Peyer's patch (tissue), 4 donors: ENCODE results near the gene KCTD19. TPM values are rescaled to one million over a fixed set of nuclear protein-coding genes. Genes with fewer than 3 reads are reported as not detected.
A peak's percentile ranks its signal among the peaks of the same experiment; 100 is the strongest.
"Not testable (repeated sequence)": the region's sequence is repeated elsewhere in the genome, so short reads cannot be mapped to it uniquely, and the experiment has no call there.

Experiments used
- DNase-seq, 3 donors: peaks; one replicate each; pipeline ENCODE4 v3.0.0-alpha.2; 2017 to 2019
- H3K27ac ChIP-seq, 4 donors: fragments of 200-600 bp; sonication (generic); one replicate each; pipeline ENCODE4 v1.5.1; 2016 to 2019
- H3K27me3 ChIP-seq, 2 donors: fragments of 200-600 bp; sonication (generic); one replicate each; pipeline ENCODE4 v1.5.1; 2019
- H3K36me3 ChIP-seq, 3 donors: fragments of 200-600 bp; sonication (generic); one replicate each; pipeline ENCODE4 v1.5.1; 2016 to 2019
- H3K4me1 ChIP-seq, 4 donors: fragments of 200-600 bp; sonication (generic); one replicate each; pipeline ENCODE4 v1.5.1; 2016 to 2019
- H3K4me3 ChIP-seq, 4 donors: fragments of 200-600 bp; sonication (generic); 1 replicate in 3 of 4; 2 replicates in 1 of 4; pipeline ENCODE4 v1.5.1; 2016 to 2019; ENCODE audit warnings: mild to moderate bottlenecking in 1 of 4
- H3K9me3 ChIP-seq, 4 donors: fragments of 200-600 bp; sonication (generic); one replicate each; pipeline ENCODE4 v1.5.1; 2016 to 2019; ENCODE audit warnings: mild to moderate bottlenecking in 1 of 4
- CTCF ChIP-seq, 6 experiments: fragments of 450-650 bp in 4 of 6; fragments of 200-600 bp in 2 of 6; sonication (generic) in 1 of 6; IDR thresholded peaks; one replicate each; pipeline ENCODE4 v1.5.1; 2017 to 2019; ENCODE audit warnings: antibody characterized with exemption in 6 of 6, mild to moderate bottlenecking in 3 of 6, moderate library complexity in 1 of 6
- POLR2A ChIP-seq, 2 donors: fragments of 450-650 bp; IDR thresholded peaks; one replicate each; pipeline ENCODE4 v1.5.1; 2017; ENCODE audit warnings: antibody characterized with exemption in 2 of 2, mild to moderate bottlenecking in 2 of 2, moderate library complexity in 2 of 2
- total RNA-seq, 4 donors: library from RNA; depleted of rRNA; stranded (reverse); fragments of >200 nt; gene quantifications; one replicate each; pipeline ENCODE4 v1.1.0, GENCODE V29; 2016

KCTD19 gene
- total RNA-seq, 4 donors from 2014 or later: not detected

- no peaks in the 10 kb centered on the region for H3K9me3 ChIP-seq
- H3K27ac ChIP-seq: no peak overlapping the region
- H3K27me3 ChIP-seq: no peaks in the 10 kb centered on the region
- H3K36me3 ChIP-seq: no peaks in the 10 kb centered on the region
- no peak for TF ChIP-seq CTCF (IDR thresholded peaks at IDR 0.05)
- TF ChIP-seq POLR2A (IDR thresholded peaks at IDR 0.05): no peak
- no peaks in the 10 kb centered on the region for H3K4me1 ChIP-seq
- no peak for DNase-seq
- no peak overlapping the region for H3K4me3 ChIP-seq
Observed at GRCh38 chr16:67357561-67357960, 31.0 kb upstream of the KCTD19 start.

- no peaks in the 10 kb centered on the region for H3K4me1 ChIP-seq
- TF ChIP-seq POLR2A (IDR thresholded peaks at IDR 0.05) (no peak), CTCF (IDR thresholded peaks at IDR 0.05) (no peak)
- no peak overlapping the region for H3K4me3 ChIP-seq
- no peak for DNase-seq
- H3K36me3 ChIP-seq: no peaks in the 10 kb centered on the region
- H3K9me3 ChIP-seq: no peaks in the 10 kb centered on the region
- H3K27me3 ChIP-seq: no peaks in the 10 kb centered on the region
- no peak overlapping the region for H3K27ac ChIP-seq
Observed at GRCh38 chr16:67356396-67356795, 29.9 kb upstream of the KCTD19 start.

GRCh38 chr16:67352463-67352862 lies 25.9 kb upstream of the KCTD19 start:
- H3K36me3 ChIP-seq, H3K27ac ChIP-seq, H3K4me3 ChIP-seq, H3K27me3 ChIP-seq, H3K4me1 ChIP-seq, H3K9me3 ChIP-seq, DNase-seq: not testable (repeated sequence)

GRCh38 chr16:67350324-67350723 lies 23.8 kb upstream of the KCTD19 start:
- Histone ChIP-seq H3K9me3 (no peaks in the 10 kb centered on the region), H3K4me1 (no peaks in the 10 kb centered on the region), H3K27me3 (no peaks in the 10 kb centered on the region), H3K36me3 (no peaks in the 10 kb centered on the region), H3K4me3 (no peak overlapping the region), H3K27ac (no peak overlapping the region)
- TF ChIP-seq POLR2A (IDR thresholded peaks at IDR 0.05) (no peak), CTCF (IDR thresholded peaks at IDR 0.05) (no peak)
- DNase-seq: no peak

GRCh38 chr16:67349172-67349571 lies 22.6 kb upstream of the KCTD19 start:
- no peak overlapping the region for H3K4me3 ChIP-seq
- H3K9me3 ChIP-seq: no peaks in the 10 kb centered on the region
- TF ChIP-seq CTCF (IDR thresholded peaks at IDR 0.05): peak in 5 of 6 experiments; percentile 17 to 59 (median 53)
- no peak for TF ChIP-seq POLR2A (IDR thresholded peaks at IDR 0.05)
- DNase-seq: no peak
- H3K36me3 ChIP-seq: no peaks in the 10 kb centered on the region
- H3K27me3 ChIP-seq: no peaks in the 10 kb centered on the region
- no peak overlapping the region for H3K27ac ChIP-seq
- H3K4me1 ChIP-seq: no peaks in the 10 kb centered on the region

- no peaks in the 10 kb centered on the region for H3K27me3 ChIP-seq
- H3K36me3 ChIP-seq: no peaks in the 10 kb centered on the region
- no peak for DNase-seq
- no peaks in the 10 kb centered on the region for H3K4me1 ChIP-seq
- no peak overlapping the region for H3K4me3 ChIP-seq
- no peak for TF ChIP-seq POLR2A (IDR thresholded peaks at IDR 0.05)
- no peak for TF ChIP-seq CTCF (IDR thresholded peaks at IDR 0.05)
- no peak overlapping the region for H3K27ac ChIP-seq
- no peaks in the 10 kb centered on the region for H3K9me3 ChIP-seq
Observed at GRCh38 chr16:67346341-67346740, 19.8 kb upstream of the KCTD19 start.
